ENCODE data around the gene SRM.

The SRM gene

GRCh38 chr1:11027316-11027715 is 32.5 kb downstream of the SRM start:
- TF ChIP-seq, protein P1, sequence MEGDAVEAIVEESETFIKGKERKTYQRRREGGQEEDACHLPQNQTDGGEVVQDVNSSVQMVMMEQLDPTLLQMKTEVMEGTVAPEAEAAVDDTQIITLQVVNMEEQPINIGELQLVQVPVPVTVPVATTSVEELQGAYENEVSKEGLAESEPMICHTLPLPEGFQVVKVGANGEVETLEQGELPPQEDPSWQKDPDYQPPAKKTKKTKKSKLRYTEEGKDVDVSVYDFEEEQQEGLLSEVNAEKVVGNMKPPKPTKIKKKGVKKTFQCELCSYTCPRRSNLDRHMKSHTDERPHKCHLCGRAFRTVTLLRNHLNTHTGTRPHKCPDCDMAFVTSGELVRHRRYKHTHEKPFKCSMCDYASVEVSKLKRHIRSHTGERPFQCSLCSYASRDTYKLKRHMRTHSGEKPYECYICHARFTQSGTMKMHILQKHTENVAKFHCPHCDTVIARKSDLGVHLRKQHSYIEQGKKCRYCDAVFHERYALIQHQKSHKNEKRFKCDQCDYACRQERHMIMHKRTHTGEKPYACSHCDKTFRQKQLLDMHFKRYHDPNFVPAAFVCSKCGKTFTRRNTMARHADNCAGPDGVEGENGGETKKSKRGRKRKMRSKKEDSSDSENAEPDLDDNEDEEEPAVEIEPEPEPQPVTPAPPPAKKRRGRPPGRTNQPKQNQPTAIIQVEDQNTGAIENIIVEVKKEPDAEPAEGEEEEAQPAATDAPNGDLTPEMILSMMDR (IDR thresholded peaks at IDR 0.05; ENCODE audit: low read depth, low read length): no peak
- DNase-seq (ENCODE audit: extremely low read depth, low read depth): no peak

DNA sequence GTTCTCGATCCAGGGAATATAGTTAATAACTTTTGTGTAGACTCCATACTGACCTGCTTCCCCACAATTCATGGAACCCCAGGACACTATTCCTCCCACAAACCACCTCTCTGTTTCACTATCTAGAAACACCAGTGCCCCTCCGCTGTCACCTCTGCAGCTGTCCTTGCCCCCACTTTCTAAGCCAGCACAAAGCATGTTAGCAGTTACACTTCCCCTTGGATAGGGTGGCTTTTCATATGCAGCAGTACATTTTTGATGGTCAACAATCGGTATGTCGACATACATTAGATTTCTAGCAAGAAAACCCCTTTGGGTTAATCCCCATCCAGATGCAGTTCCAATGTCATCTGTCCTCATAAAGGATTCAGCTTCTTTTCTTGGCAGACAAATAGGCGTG is 32.9 kb downstream of the SRM start:
- TF ChIP-seq, protein P1 (IDR thresholded peaks at IDR 0.05; ENCODE audit: low read depth, low read length): no peak
- no peak for DNase-seq (ENCODE audit: extremely low read depth, low read depth)

DNA sequence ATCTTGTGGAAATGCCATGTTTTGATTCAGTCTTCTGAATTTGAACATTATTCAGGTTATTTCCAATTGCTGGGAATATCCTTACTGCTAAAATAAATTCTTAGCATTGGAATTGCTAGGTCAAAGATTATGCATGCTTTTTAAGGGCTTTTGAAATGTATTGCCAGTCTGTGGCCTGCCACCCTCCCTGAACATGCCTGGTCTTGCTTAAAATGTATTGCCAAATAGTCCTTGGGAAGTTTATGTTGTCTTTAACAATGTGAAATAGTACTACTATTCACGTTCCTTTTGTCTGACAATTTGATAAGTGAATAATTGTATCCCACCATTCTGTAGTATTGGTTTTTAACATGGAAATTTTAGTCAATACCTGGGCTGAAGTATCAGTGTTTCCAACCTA is 33.8 kb downstream of the SRM start:
- TF ChIP-seq, protein P1 (IDR thresholded peaks at IDR 0.05; ENCODE audit: low read depth, low read length): no peak
- DNase-seq (ENCODE audit: extremely low read depth, low read depth): no peak

DNA sequence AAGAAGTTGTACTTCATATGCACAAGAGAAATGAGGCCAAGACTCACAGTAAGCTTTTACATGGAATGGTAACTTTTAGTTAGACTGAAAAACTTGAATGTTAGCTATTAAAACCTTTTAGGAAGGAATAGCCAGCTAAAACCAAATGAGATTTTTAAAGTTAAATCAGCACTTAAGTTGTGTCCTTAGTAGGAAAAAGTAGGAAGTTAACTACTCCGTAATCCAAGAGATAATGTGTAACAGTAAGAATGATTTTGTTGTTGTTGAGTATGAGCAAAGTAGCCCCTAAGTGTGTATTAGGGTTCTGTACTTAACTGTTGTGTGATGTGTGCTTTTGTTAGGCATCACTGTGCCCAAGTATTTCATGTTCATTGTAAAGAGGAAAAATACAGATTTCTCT is 34.2 kb downstream of the SRM start:
- no peak for DNase-seq (ENCODE audit: extremely low read depth, low read depth)
- TF ChIP-seq, protein P1 (IDR thresholded peaks at IDR 0.05; ENCODE audit: low read depth, low read length): no peak

DNA sequence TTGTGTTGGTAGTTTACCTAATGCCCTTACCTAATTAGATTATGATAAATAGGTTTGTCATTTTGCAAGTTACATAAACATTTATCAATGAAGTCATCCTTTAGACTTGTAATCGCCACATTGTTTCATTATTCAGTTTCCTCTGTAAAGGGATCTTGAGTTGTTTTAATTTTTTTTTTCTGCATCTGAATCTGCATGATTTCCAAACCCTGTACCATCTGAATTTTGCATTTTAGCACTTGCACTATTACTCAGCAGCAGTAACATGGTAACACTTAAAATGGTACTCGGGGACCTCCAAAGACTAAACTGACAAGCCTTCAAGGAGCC is 35.0 kb downstream of the SRM start:
- DNase-seq (ENCODE audit: extremely low read depth, low read depth): no peak
- TF ChIP-seq, protein P1 (IDR thresholded peaks at IDR 0.05; ENCODE audit: low read depth, low read length): no peak

GRCh38 chr1:11024154-11024873 is 35.5 kb downstream of the SRM start:
- DNase-seq (ENCODE audit: extremely low read depth, low read depth): no peak
- TF ChIP-seq, protein P1 (IDR thresholded peaks at IDR 0.05; ENCODE audit: low read depth, low read length): no peak

- no peak for DNase-seq (ENCODE audit: extremely low read depth, low read depth)
Measured at GRCh38 chr1:11023201-11023600, 36.6 kb downstream of the SRM start.

More at GRCh38 chr1:11023201-11023600, 36.6 kb downstream of the SRM start:
- TF ChIP-seq, protein P1 (IDR thresholded peaks at IDR 0.05; ENCODE audit: low read depth, low read length): no peak
